T1000 (cell line): ENCODE measurements around the gene SHISA8.

Source experiments
- DNase-seq: peaks from one replicate; lab custom pipeline; 2025; ENCODE audit warnings: mixed read lengths; lab: John Stamatoyannopoulos, UW

The SHISA8 gene

DNA sequence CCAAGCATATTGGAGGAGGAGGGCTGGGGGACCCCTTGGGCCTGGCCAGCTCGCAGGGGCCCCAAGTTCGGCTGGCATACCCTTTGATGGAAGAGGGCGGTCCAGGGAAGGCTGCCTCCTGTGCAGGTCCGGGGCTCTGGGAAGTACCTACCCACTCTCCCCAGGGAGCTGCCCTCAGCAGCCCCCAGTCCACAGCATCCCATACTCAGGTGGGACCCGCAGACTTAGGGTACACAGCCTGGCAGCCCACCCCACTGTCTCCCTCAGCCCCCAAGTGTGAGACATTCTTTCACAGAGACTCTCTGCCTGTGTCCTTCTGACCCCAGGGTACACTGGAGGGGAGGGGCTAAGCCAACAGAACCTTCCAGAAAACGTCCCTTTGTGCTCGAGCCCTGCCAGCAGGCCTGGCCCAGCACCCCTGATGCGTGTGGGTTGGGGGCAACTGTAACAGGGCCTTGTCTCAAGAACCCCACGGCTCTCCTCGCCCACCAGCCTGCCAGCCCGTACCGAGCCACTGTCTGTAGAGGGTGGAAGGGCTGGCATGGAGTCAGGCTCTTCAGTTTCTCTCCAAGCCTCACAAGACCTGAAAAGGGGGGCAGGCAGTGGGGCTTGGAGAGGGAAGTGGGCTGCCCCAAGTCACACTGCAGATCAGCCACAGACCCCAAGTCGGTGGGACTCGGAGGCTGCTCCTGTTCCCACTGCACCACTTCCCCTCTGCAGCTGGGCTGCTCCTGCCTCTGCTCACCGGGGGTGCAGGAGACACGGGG lies 18.7 kb upstream of the SHISA8 start:
- no peak for DNase-seq

DNA sequence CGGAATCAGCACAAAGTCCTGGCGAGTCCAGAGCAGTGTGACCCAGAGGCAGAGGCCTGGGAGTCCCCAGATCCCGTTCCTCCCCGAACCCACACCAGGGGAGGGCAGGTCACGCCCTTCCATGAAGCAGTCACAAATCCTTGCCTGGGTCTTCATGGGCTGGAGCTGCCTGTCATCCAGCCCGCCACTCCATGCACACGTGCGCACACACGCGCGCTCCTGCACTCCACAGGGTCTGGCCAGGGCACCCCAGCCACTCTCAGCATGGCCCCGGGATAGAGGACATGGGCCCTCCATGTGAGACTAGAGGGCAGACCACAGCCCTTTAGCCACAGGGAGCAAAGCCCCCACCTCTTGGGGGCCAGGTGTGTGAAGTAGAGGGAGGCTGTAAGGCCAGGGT lies 17.5 kb upstream of the SHISA8 start:
- DNase-seq: no peak

DNA sequence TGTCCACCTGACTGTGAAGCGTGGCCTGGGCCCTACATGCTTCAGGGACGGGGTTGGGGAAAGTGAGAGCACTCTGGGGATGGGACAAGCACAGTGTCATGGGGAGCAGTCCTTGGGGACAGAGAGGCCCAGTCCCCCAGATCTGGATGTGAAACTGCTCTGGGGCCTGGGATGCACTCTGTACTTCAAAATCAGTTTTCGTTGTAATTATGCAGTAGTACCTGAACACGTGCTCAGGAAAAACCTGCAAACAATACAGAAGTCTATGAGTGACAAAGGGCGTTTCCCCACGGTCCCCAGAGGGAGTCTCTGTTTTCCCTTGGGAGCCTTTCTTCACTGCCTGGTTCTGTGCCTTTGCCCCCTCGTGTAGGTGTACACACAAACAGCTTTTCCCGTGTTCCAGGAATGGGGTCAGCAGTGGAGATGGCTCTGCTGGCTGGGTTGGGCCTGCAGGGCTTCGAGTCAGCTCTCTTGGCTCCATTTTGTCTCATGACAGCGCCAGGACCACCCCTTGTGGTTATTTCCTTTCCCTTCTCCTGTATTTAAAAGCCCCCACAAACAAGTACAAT lies 16.9 kb upstream of the SHISA8 start:
- DNase-seq: no peak

DNA sequence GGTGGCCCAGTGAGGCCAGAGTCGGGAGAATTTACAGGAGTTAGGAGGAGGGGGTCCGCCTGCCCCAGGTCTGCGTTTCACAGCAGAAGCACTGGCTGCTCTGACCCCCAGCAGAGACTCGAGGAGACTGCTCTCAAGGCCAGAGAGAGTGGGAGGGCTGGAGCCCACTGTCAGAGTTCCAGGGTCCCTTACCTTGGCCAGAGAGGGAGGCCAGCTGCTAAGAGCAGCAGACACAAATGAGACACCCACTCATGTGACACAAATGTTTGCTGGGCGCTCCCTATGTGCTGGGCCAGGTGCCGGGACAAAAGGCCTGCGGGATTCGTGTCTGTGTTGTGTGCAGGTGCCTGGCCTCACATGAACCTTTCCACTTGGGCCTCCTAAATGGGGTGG lies 14.5 kb upstream of the SHISA8 start:
- no peak for DNase-seq

DNA sequence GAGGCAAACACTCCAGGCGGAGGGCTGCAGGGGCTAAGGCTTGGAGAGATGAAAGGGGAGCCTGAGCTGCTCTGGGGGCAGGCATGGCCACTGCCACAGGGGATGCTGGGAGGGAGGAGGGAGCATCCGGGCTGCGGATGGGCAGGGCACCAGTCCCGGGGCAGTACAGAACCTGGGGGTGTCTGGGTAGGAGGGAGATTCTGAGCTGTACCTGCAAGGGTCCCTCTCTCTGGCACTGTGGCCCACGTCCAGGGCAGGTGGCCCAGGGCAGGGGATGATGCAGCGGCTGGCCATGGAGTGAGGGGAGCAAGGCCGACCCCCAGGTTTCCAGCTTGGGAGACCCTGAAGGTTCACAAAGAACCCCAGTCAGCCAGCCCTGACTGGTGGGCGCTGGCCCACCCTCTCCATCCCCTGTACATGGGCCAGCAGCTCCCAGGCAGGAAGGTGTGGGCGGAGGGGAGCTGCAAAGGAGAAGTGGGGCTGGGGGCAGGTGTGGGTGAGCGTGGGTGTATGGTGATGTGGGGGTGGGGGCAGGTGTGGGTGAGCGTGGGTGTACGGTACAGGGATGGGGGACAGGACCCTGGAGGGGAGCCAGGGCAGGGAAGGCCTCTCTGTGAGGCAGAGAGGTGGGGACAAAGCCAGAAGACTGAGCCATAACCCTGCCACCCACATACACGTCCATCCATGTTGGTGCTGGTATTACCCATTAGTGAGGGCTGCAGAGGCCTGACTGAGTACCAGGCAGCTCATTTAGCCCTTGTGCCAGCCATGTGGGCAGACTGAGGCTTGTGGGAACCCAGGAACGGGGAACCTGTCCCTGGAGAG lies 13.9 kb upstream of the SHISA8 start:
- no peak for DNase-seq

DNA sequence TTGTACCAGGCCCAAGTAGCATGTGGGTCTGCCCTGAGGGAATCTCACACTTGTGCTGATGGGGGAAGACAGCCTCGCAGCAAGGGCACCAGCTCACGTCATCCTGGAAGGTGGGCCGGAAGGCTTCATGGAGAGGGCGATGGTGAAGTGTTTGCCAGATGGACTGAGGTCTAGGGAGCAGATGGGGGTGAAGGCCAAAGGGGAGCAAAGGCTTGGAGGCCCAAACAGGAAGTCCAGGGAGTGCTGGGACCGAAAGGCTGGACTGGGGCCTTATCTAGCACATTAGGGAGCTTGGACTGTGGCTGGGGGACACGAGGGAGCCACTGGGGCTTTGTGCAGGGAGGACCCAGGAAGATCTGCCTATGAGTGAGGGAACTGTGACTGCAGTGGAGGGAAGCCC lies 12.9 kb upstream of the SHISA8 start:
- DNase-seq: no peak

DNA sequence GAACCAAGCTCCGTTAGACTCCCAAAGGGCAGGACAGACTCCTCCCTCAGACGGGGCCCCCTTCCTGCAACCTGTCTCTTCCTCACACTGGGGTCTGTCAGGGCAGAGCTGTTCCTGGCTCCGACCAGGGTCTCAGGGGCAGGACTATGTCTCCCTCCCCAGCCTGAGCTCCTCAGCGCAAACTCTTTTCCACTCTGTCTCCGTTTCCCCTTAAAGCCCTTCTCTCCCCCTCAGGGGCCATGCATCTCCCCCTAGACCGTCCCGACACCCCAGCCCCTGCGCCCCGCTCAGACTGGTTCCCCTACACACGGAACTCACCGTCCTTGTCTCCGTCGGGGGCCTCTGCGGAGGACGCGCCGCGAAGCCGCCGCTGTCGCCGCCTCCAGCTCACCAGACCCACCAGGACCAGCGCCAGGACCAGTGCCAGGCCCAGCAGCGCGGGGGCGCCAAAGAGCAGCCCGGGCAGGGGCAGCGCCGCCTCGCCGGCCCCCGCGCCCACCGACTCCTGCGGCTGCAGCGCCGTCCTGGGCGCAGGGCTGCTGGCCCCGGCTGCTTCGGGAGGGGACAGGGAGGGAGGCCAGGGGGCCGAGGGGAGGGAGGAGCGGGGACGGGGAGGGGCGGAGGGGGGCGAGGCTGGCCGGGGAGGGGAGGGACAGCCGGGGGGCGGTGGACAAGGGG lies 11.0 kb upstream of the SHISA8 start:
- DNase-seq: peak; percentile 46

DNA sequence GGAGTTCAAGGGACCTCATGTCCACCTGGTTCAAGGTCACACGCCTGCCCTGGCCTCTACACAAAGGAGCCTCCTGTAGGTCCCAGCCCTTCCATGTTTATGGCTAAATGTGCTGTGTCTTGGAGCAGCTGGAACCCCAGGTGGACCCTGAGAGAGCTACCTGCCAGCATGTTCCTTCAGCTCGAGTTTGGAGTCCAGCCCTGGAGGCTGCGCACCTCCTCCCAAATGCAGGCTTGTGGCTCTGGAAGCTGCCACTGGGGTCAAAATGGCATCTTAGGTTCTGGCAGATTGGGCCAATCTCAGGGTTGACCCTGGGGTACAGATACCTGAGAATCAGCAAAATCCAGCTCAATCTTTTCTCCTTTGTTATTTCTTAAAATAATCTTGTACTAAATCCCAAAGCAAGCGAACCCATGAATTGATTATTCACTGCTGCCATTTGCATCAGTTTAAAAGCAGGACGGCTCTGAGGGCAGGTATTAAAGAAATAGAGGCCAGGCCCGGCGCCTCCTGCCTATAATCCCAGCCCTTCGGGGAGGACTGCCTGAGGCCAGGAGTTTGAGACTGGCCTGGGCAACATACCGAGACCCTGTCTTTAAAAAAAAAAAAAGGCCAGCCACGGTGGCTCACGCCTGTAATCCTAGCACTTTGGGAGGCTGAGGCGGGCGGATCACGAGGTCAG lies 8.9 kb upstream of the SHISA8 start:
- DNase-seq: no peak

DNA sequence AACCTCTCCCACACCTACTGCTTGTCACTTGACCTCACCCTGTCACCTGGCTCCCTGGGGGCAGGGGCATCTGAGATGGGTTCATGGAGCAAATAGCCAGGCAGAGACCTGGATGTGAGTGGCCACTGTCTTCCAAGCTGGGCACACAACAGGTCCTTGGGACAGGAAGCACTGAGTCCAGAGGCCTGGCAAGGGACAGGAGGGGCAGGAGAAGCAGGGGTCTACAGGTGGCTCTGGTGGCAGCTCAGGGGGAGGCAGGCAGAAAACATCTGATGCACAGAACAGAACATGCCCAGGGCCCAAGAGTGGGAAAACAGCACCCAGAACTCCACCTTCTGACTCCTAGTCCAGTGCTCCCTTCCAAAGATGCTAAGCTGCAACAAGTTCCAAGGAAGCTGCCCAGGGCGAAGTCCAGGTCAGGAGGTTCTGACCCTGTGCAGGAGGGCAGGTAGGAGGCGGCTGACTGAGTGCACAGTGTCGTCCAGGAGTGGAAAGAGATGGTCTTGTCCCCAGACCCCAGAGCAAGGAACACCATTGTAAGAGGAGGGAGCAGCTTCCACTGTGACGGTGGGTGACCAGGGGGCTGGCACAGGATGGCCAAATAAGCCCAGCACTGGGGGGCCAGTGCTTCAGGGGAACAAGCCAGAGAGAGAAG lies 8.2 kb upstream of the SHISA8 start:
- no peak for DNase-seq

DNA sequence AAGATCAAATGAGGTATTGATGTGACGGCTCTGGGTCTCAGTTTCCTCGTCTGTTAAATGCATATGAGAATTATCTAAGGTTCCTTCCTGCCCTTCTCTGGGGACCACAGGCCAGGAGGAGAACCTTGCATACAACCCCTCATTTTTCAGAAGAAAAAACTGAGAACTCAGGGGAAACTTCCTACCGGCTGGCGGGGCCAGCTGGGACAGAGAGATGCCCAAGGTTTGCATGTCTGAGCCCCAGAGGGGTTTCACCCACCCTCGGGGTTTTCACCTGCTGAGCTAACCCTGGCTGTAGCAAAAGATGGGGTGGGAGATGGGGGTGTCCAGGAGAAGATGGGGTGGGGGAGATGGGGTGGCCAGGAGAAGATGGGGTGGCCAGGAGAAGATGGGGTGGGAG lies 7.5 kb upstream of the SHISA8 start:
- no peak for DNase-seq

DNA sequence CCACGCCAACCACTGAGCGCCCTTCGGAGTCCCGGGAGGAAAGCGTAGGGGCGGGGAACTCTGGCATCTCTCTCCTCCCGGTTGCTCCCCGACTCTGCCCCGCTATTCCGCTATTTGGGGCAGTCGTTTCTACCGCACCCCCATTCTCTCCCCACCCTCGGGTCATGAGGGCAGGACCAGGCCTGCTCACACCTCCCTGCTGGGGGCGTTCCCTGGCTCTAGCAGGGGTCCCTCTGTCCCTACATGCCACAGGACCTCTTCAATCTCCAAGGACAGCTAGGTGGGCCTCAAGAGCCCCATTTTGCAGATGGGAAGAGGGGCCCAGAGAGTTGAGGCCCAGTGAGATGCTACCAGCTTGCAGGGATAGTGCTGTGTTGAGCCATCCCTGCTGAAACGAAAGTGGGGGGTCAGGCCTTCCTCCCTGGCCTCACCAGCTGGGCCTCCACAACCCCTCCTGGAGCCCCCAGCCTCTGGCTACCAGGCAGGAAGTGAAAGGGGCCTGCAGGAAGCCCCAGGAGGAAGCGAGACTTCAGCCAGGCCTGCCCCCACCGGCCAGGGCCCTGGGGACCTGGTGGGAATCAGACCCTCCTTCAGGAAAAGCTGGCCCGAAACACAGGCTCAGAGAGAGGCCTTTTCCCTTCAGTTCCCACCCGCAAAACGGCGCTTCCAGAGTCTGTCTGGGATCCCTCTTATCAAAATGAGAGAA lies 5.5 kb upstream of the SHISA8 start:
- DNase-seq: no peak

DNA sequence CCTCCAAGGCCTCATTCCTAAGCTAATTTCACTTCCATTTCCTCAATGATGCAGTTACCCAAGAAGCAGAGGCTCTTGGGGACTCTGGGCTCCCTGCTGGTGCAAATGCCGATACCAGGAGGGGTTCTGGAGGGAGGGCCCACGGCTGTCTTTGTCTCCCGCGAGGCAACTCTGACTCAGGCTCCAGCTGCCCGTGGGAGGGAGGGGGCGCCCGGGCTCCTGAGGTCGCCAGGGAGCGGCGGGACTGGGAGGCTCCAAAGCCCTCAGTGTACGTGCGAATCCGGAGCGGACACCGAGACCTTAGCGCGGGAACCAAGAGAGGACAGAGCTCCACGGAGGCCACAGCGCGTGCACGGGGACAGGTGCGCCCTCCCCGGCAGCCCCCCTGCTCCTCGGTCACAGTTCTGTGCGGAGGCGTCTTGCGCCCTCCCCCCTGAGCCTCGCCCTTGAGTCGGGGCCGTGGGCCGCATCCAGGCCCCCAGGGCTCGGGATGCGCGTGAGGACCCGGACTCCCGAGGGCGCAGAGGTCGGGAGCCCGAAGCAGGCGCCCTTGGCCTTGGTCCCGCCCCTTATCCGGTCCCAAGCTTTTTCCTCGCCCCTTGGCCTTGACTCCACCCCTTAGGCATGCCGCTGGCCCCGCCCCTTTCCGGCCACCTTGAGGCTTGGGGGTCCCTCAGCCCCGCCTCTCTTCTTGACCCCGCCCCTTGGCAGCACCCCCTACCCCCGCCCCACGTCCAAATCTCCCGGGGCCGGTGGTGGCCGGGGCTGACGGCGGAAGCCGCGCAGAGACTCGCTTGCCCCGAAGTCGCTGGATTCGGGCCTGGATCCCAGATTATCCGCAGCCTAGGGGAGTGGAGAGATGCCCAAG lies 4.7 kb upstream of the SHISA8 start:
- no peak for DNase-seq

DNA sequence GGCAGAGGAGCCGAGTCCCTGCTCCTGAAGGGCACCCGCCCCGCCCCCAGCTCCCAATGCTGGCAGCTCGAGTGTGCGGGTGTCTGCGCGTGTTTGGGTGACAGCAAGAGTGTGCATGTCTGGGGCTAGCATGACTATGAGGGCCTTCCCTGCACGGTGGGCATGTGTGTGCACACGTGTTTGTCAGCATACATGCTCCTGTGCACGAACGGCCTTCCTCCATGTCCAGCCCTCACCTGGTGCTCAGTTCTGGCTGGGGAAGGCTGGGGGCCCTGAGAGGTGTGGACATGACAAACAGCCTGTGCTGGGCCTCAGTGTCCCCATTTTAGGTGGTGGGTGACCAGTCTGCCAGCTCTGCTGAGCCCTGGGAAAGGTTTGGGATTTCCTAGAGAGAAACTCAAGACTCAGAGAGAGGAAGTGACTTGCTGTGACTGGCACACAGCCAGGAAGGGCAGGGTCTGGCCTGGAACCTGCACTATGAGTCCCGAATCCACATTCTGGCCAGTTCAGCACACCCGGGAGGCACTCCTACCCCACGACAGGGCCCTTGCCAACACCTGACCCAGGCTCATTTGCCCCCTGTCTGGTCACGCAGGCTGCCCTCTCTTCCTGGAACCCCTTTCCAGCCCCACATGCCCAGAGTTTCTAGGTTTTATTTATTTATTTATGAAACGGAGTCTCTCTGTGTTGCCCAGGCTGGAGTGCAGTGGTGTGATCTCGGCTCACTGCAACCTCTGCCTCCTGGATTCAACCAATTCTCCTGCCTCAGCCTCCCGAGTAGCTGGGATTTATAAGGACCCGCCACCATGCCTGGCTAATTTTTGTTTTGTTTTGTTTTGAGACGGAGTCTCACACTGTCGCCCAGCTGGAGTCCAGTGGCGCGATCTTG lies 3.3 kb upstream of the SHISA8 start:
- DNase-seq: no peak

DNA sequence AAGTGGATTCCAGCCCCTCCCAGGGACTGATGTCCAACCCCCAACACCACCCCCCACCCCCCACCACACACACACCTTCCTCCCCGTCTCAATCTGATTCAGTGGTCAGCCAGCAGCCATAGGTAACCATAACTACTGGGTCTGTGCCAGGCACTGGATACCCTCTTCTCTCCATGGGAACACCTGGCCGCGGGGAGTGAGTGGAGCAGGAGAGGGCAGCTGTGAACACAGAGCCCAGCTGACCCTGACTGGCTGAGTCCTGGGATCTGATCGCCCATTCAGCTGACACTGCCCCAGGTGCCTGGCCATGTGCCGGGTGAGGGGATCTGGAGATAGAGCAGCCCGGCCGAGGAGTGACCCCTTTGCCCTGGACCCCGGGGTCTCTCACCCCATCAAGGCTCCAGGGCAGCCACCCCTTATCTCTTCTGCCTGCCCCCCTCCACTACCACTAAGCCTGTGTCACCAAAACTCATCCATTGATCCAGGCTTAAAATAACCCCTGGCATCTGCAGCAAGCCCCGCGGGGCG lies 2.6 kb upstream of the SHISA8 start:
- no peak for DNase-seq

DNA sequence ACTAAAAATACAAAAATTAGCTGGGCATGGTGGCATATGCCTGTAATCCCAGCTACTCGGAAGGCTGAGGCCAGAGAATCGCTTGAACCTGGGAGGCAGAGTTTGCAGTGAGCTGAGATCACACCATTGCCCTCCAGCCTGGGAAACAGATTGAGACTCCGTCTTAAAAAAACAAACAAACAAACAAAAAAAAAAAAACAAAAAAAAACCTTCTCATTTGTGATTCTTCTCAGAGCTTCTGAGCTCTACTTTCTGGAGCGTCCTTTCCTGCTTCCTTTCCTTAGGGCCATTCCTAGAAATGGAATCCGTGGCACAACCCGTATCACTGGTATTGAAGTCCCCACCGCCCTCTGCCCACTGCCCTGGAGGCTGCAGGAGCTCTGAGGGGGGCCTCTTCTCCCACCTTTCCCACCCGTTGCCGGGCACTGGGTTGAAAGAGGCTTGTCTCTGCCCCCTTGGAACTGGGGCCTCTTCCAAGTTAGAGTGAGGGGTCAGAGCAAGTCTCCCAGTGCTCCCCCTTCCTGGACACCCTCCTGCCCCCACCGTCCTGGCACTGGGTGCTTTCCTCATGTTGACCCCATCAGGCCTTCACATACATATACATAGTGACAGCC lies 2.0 kb upstream of the SHISA8 start:
- DNase-seq: no peak

DNA sequence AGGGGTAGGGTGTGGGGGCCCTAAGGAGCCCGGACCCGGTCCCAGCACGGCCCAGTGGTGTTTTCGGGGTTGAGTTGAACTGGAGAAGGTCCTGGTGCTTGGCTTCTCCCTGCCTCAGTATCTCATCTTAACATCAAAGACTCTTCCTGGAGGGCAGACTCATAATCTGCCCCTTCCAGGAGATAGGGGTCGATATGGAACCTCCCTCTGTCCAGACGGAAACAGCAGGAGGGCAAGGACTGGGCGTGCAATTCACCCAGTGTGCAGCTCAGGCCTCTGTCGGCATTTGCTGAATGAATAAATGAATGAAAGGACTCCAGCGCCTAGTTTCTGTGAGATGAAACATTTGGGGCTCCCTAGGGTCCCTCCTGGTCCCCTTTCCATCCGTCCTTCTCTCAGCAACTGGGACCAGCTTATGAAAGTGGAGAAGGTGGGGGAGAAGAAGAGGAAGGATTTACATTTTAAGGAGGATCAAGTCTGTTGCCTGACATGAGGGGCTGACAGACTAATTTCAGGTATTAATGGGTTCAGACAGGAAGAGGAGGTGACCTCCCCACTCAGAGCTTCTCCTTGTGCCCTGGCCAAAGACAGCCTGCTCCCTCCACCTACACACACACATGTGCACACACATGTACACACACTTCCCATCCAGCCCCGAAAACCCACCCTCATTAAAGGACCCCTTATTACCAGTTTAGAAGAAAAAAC lies 1.1 kb upstream of the SHISA8 start:
- DNase-seq: no peak

DNA sequence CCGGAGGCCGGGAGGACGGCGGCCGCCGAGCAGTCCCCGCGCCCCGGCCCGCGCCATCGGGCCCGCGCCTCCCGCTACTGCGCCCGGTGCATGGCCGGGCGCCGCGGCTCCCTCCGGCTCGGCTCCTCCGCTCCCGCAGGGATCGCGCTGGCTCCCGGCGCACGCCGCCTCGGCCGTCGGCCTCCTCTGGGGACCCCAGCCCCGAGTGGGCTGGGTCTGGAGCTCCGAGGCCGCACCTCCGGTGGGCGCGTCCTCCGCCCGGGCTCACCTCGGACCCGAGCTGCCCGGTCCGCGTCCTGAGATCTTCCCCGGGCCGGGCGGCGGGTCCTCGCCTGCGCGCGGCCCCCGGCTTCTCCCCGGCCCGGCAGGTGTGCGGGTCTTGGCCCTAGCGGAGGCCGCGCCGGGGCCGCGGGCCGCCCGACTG lies 251 bp downstream of the SHISA8 start:
- DNase-seq: no peak
